Measurements from ENCODE around the gene TRAF5.

TRAF5 gene

DNA sequence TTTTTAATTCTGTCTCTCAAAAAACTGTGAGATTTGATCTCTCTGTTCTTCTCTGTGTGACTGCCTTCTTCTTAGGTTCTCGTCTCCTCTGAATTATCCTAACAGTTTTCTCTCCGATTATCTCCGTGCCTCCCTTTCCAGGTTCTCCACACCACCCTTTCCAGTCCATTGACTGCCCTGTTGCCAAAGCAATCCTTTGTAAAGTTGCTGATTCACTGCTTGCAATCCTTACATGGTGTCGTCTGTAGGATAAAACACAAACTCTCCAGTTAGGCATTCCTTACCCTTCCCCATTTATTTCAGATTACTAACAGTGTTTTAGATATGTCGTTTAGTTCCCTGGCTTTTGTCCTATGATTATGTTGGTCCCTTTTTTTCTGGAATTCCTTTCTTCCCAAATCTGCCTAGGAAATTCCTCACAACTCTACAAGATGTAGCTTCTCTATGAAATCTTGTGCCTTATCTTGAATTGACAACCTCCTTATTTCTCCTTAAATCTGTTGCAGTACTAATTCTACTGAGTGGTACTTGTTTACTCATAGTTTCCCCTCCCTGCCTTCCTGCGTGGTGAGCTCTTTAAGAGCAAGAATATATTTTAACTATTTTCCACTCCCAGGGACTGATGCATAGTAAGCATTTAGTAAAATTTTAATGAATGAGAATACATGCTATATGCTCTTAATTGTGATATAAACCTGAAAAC is 45.2 kb upstream of the TRAF5 start:
- Histone ChIP-seq H2BK120ac (ENCODE audit: low read depth, low read length) (no peak overlapping the region), H3K14ac (ENCODE audit: low read length in 2 of 2) (no peak overlapping the region), H2BK12ac (ENCODE audit: low read length in 2 of 2) (no peak overlapping the region), H2BK15ac (ENCODE audit: low read depth, poor library complexity, severe bottlenecking) (no peak overlapping the region), H3K9ac (ENCODE audit: low read length) (peak overlapping the region; percentile 26), H3K18ac (ENCODE audit: low read depth in 1 of 2, low read length in 2 of 2) (no peak overlapping the region), H4K8ac (ENCODE audit: low read length) (no peak overlapping the region), H3K27me3 (ENCODE audit: control insufficient read depth in 1 of 2, insufficient read depth in 1 of 2, low read length in 2 of 2) (no peaks in the 10 kb centered on the region), H2BK5ac (ENCODE audit: low read depth, low read length, poor library complexity, severe bottlenecking) (no peak overlapping the region), H3K9me3 (ENCODE audit: control insufficient read depth, low read length) (no peaks in the 10 kb centered on the region), H3K4me3 (ENCODE audit: insufficient read depth in 1 of 2, low read depth in 1 of 2, low read length in 2 of 2) (no peak overlapping the region), H3K4me2 (ENCODE audit: low read length, poor library complexity, severe bottlenecking) (no peak overlapping the region), H3K4ac (ENCODE audit: low read depth in 1 of 2, low read length in 2 of 2) (no peak overlapping the region), H3K36me3 (ENCODE audit: control insufficient read depth in 1 of 2, insufficient read depth in 2 of 2, low read depth in 1 of 2, low read length in 2 of 2) (peaks cover 6 to 88% of the 10 kb centered on the region in 2 experiments), H2AK5ac (ENCODE audit: low read length, severe bottlenecking) (no peak overlapping the region), H3K79me1 (replicated peaks; ENCODE audit: low read length, poor library complexity, severe bottlenecking) (peaks cover 11% of the 10 kb centered on the region), H4K91ac (ENCODE audit: low read length) (no peak overlapping the region), H3K27ac (ENCODE audit: low read length, poor library complexity, severe bottlenecking) (peak overlapping the region; percentile 53), H3K23ac (ENCODE audit: low read length in 2 of 2) (no peak overlapping the region), H3K4me1 (ENCODE audit: control insufficient read depth, insufficient read depth, low read depth, low read length) (no peaks in the 10 kb centered on the region), H2AFZ (ENCODE audit: low read depth, low read length) (no peak overlapping the region)
- WGBS = 94% methylated on average over 5 of the region's 6 CpGs
- DNase-seq = peak; percentile 24

DNA sequence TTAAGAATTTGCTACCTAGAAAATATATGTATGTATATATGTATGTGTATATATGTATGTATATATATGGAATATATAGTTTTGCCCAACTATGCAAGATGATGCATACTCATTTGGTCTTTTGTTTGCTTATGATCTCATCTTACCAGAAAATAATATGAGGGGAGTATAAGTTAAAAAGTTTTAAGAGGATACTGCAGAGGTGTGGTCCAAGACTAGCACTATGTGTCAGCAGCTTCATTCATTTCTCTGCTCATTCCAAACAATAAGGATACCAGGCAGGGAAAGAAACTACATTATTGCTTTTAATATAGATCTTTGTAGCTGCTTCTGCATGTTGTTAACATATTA is 44.6 kb upstream of the TRAF5 start:
- H3K36me3 ChIP-seq (ENCODE audit: control insufficient read depth in 1 of 2, insufficient read depth in 2 of 2, low read depth in 1 of 2, low read length in 2 of 2) = peaks cover 6 to 91% of the 10 kb centered on the region in 2 experiments
- H3K23ac ChIP-seq (ENCODE audit: low read length in 2 of 2) = no peak overlapping the region
- H3K4me2 ChIP-seq (ENCODE audit: low read length, poor library complexity, severe bottlenecking) = no peak overlapping the region
- no peak for DNase-seq
- no peak overlapping the region for H3K14ac ChIP-seq (ENCODE audit: low read length in 2 of 2)
- no peak overlapping the region for H4K91ac ChIP-seq (ENCODE audit: low read length)
- no peaks in the 10 kb centered on the region for H3K27me3 ChIP-seq (ENCODE audit: control insufficient read depth in 1 of 2, insufficient read depth in 1 of 2, low read length in 2 of 2)
- H3K4ac ChIP-seq (ENCODE audit: low read depth in 1 of 2, low read length in 2 of 2) = no peak overlapping the region
- no peak overlapping the region for H2AFZ ChIP-seq (ENCODE audit: low read depth, low read length)
- H3K9ac ChIP-seq (ENCODE audit: low read length) = no peak overlapping the region
- H3K79me1 ChIP-seq (replicated peaks; ENCODE audit: low read length, poor library complexity, severe bottlenecking) = peaks cover 12% of the 10 kb centered on the region
- no peak overlapping the region for H2BK12ac ChIP-seq (ENCODE audit: low read length in 2 of 2)
- no peak overlapping the region for H3K27ac ChIP-seq (ENCODE audit: low read length, poor library complexity, severe bottlenecking)
- no peak overlapping the region for H3K4me3 ChIP-seq (ENCODE audit: insufficient read depth in 1 of 2, low read depth in 1 of 2, low read length in 2 of 2)
- no peak overlapping the region for H3K18ac ChIP-seq (ENCODE audit: low read depth in 1 of 2, low read length in 2 of 2)
- H3K4me1 ChIP-seq (ENCODE audit: control insufficient read depth, insufficient read depth, low read depth, low read length) = no peaks in the 10 kb centered on the region
- H3K9me3 ChIP-seq (ENCODE audit: control insufficient read depth, low read length) = no peaks in the 10 kb centered on the region
- H2BK15ac ChIP-seq (ENCODE audit: low read depth, poor library complexity, severe bottlenecking) = no peak overlapping the region
- no peak overlapping the region for H4K8ac ChIP-seq (ENCODE audit: low read length)
- H2AK5ac ChIP-seq (ENCODE audit: low read length, severe bottlenecking) = no peak overlapping the region
- H2BK120ac ChIP-seq (ENCODE audit: low read depth, low read length) = no peak overlapping the region
- no peak overlapping the region for H2BK5ac ChIP-seq (ENCODE audit: low read depth, low read length, poor library complexity, severe bottlenecking)

DNA sequence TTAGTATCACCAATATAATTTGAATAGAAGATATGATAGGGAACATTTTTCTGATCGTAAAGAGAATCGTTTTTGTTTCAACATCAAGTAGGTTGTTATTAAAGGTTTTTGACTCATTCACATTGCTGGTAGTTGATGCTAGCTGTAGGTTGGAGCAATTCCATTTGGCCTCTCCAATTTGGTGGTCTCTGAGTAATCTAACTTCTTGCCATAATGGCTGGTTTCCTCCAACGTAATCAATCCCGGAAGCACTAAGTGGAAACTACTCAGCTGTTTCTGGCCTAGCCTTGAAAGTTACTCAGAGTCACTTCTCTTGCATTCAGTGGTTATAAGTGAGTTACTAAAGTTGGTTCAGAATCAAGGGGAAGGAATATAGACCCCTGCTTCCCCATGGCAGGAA is 41.4 kb upstream of the TRAF5 start:
- Histone ChIP-seq H2BK5ac (ENCODE audit: low read depth, low read length, poor library complexity, severe bottlenecking) (no peak overlapping the region), H2BK12ac (ENCODE audit: low read length in 2 of 2) (no peak overlapping the region), H2AK5ac (ENCODE audit: low read length, severe bottlenecking) (no peak overlapping the region), H3K4ac (ENCODE audit: low read depth in 1 of 2, low read length in 2 of 2) (no peak overlapping the region), H3K4me2 (ENCODE audit: low read length, poor library complexity, severe bottlenecking) (no peak overlapping the region), H3K27ac (ENCODE audit: low read length, poor library complexity, severe bottlenecking) (no peak overlapping the region), H2BK15ac (ENCODE audit: low read depth, poor library complexity, severe bottlenecking) (no peak overlapping the region), H3K4me1 (ENCODE audit: control insufficient read depth, insufficient read depth, low read depth, low read length) (no peaks in the 10 kb centered on the region), H4K91ac (ENCODE audit: low read length) (no peak overlapping the region), H3K14ac (ENCODE audit: low read length in 2 of 2) (no peak overlapping the region), H3K9ac (ENCODE audit: low read length) (peak overlapping the region; percentile 20), H3K4me3 (ENCODE audit: insufficient read depth in 1 of 2, low read depth in 1 of 2, low read length in 2 of 2) (no peak overlapping the region), H3K36me3 (ENCODE audit: control insufficient read depth in 1 of 2, insufficient read depth in 2 of 2, low read depth in 1 of 2, low read length in 2 of 2) (peaks cover 6 to 86% of the 10 kb centered on the region in 2 experiments), H3K18ac (ENCODE audit: low read depth in 1 of 2, low read length in 2 of 2) (no peak overlapping the region), H2AFZ (ENCODE audit: low read depth, low read length) (no peak overlapping the region), H3K9me3 (ENCODE audit: control insufficient read depth, low read length) (no peaks in the 10 kb centered on the region), H4K8ac (ENCODE audit: low read length) (no peak overlapping the region), H3K79me1 (replicated peaks; ENCODE audit: low read length, poor library complexity, severe bottlenecking) (peaks cover 20% of the 10 kb centered on the region), H3K27me3 (ENCODE audit: control insufficient read depth in 1 of 2, insufficient read depth in 1 of 2, low read length in 2 of 2) (no peaks in the 10 kb centered on the region), H2BK120ac (ENCODE audit: low read depth, low read length) (no peak overlapping the region), H3K23ac (ENCODE audit: low read length in 2 of 2) (no peak overlapping the region)
- DNase-seq = no peak
- WGBS = 94% methylated on average over 4 of the region's 4 CpGs

DNA sequence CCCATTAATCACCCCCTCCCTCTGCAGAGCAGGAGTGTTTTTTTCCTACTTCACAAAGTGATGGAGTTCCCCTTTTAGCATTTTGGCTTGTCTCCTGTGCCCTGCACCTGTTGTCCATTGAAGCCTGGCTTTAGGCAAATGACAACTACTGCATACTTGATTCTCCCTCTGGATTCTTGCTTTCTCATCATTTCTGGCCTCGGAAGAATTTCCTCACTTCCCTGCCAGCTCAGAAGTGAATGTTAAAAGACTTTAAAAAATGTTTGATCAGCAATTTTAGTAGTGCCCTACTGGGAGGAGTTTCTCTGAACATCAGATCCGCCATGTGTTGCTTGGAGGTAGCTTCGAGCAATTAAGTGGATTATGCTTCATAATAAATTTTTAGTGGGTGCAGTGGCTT is 39.4 kb upstream of the TRAF5 start:
- H2BK120ac ChIP-seq (ENCODE audit: low read depth, low read length) = no peak overlapping the region
- H3K79me1 ChIP-seq (replicated peaks; ENCODE audit: low read length, poor library complexity, severe bottlenecking) = peaks cover 26% of the 10 kb centered on the region
- no peaks in the 10 kb centered on the region for H3K27me3 ChIP-seq (ENCODE audit: control insufficient read depth in 1 of 2, insufficient read depth in 1 of 2, low read length in 2 of 2)
- no peak overlapping the region for H3K14ac ChIP-seq (ENCODE audit: low read length in 2 of 2)
- peaks cover 6 to 87% of the 10 kb centered on the region in 2 experiments for H3K36me3 ChIP-seq (ENCODE audit: control insufficient read depth in 1 of 2, insufficient read depth in 2 of 2, low read depth in 1 of 2, low read length in 2 of 2)
- H3K27ac ChIP-seq (ENCODE audit: low read length, poor library complexity, severe bottlenecking) = no peak overlapping the region
- no peak overlapping the region for H2BK5ac ChIP-seq (ENCODE audit: low read depth, low read length, poor library complexity, severe bottlenecking)
- no peak overlapping the region for H3K4me3 ChIP-seq (ENCODE audit: insufficient read depth in 1 of 2, low read depth in 1 of 2, low read length in 2 of 2)
- H2BK12ac ChIP-seq (ENCODE audit: low read length in 2 of 2) = no peak overlapping the region
- no peaks in the 10 kb centered on the region for H3K4me1 ChIP-seq (ENCODE audit: control insufficient read depth, insufficient read depth, low read depth, low read length)
- no peak overlapping the region for H3K18ac ChIP-seq (ENCODE audit: low read depth in 1 of 2, low read length in 2 of 2)
- no peak overlapping the region for H3K4me2 ChIP-seq (ENCODE audit: low read length, poor library complexity, severe bottlenecking)
- no peak overlapping the region for H3K9ac ChIP-seq (ENCODE audit: low read length)
- H3K9me3 ChIP-seq (ENCODE audit: control insufficient read depth, low read length) = no peaks in the 10 kb centered on the region
- DNase-seq = no peak
- 91% methylated on average over 3 of the region's 3 CpGs for WGBS
- no peak overlapping the region for H3K4ac ChIP-seq (ENCODE audit: low read depth in 1 of 2, low read length in 2 of 2)
- no peak overlapping the region for H3K23ac ChIP-seq (ENCODE audit: low read length in 2 of 2)
- H2BK15ac ChIP-seq (ENCODE audit: low read depth, poor library complexity, severe bottlenecking) = no peak overlapping the region
- H2AK5ac ChIP-seq (ENCODE audit: low read length, severe bottlenecking) = no peak overlapping the region
- H2AFZ ChIP-seq (ENCODE audit: low read depth, low read length) = no peak overlapping the region
- no peak overlapping the region for H4K91ac ChIP-seq (ENCODE audit: low read length)
- H4K8ac ChIP-seq (ENCODE audit: low read length) = no peak overlapping the region

Data from mesenchymal stem cell (in vitro differentiated cells and primary cell).